Astrocyte (in vitro differentiated cells and primary cell): ENCODE measurements around the gene BPHL. TPM values are rescaled to one million over a fixed set of nuclear protein-coding genes. Genes with fewer than 3 reads are reported as not detected.
"Not testable (repeated sequence)": the region's sequence is repeated elsewhere in the genome, so short reads cannot be mapped to it uniquely, and the experiment has no call there.

Source experiments
- DNase-seq: peaks from one replicate; pipeline ENCODE4 v3.0.0-alpha.2; 2010; ENCODE audit warnings: low read depth
- FAIRE-seq: peaks from 2 replicates; lab custom pipeline; 2011; peaks lifted over from hg19 to GRCh38; lab: Jason Lieb, UNC
- H2AFZ ChIP-seq: 2 replicates; pipeline ENCODE4 v1.6.0; 2012; ENCODE audit warnings: low read depth, low read length, inconsistent platforms
- H3K27ac ChIP-seq: 2 replicates; pipeline ENCODE4 v1.5.1; 2011; ENCODE audit warnings: low read depth, low read length, inconsistent platforms
- H3K27me3 ChIP-seq: 2 replicates; pipeline ENCODE4 v1.6.0; 2011; ENCODE audit warnings: low read length, inconsistent platforms; ENCODE audit not compliant: insufficient read depth
- H3K36me3 ChIP-seq: 2 replicates; pipeline ENCODE4 v1.5.1; 2011; ENCODE audit warnings: low read length, inconsistent platforms; ENCODE audit not compliant: insufficient read depth
- H3K4me1 ChIP-seq: 2 replicates; pipeline ENCODE4 v1.5.1; 2011; ENCODE audit warnings: low read length, inconsistent platforms; ENCODE audit not compliant: insufficient read depth
- H3K4me2 ChIP-seq: 2 replicates; pipeline ENCODE4 v1.6.0; 2012; ENCODE audit warnings: low read length, inconsistent platforms
- H3K4me3 ChIP-seq: 2 replicates; pipeline ENCODE4 v1.5.1; 2011; ENCODE audit warnings: low read depth, mild to moderate bottlenecking, low read length, inconsistent platforms; ENCODE audit not compliant: insufficient read depth
- H3K79me2 ChIP-seq: 2 replicates; pipeline ENCODE4 v1.6.0; 2012; ENCODE audit warnings: mild to moderate bottlenecking, low read length, inconsistent platforms; ENCODE audit not compliant: insufficient read depth
- H3K9ac ChIP-seq: 2 replicates; pipeline ENCODE4 v1.6.0; 2012; ENCODE audit warnings: mild to moderate bottlenecking, low read length, inconsistent platforms
- H3K9me3 ChIP-seq: 2 replicates; pipeline ENCODE4 v1.5.1; 2012; ENCODE audit warnings: low read depth, mild to moderate bottlenecking, low read length, inconsistent platforms; ENCODE audit not compliant: insufficient read depth
- H4K20me1 ChIP-seq: 2 replicates; pipeline ENCODE4 v1.6.0; 2012; ENCODE audit warnings: low read length, inconsistent platforms; ENCODE audit not compliant: insufficient read depth
- H3K27ac Mint-ChIP-seq: one replicate; pipeline ENCODE4 v1.8.0; 2021; ENCODE audit warnings: mild to moderate bottlenecking, mixed read lengths; ENCODE audit not compliant: unreplicated experiment
- H3K27me3 Mint-ChIP-seq: one replicate; pipeline ENCODE4 v1.8.0; 2021; ENCODE audit warnings: low read depth, mixed read lengths; ENCODE audit not compliant: unreplicated experiment
- H3K36me3 Mint-ChIP-seq: one replicate; pipeline ENCODE4 v1.8.0; 2021; ENCODE audit warnings: low read depth, mixed read lengths; ENCODE audit not compliant: unreplicated experiment
- H3K4me1 Mint-ChIP-seq: one replicate; pipeline ENCODE4 v1.8.0; 2021; ENCODE audit warnings: low read depth, mixed read lengths; ENCODE audit not compliant: unreplicated experiment
- H3K4me3 Mint-ChIP-seq: one replicate; pipeline ENCODE4 v1.8.0; 2021; ENCODE audit warnings: mild to moderate bottlenecking, moderate library complexity, mixed read lengths; ENCODE audit not compliant: unreplicated experiment
- H3K9me3 Mint-ChIP-seq: one replicate; pipeline ENCODE4 v1.8.0; 2021; ENCODE audit warnings: mild to moderate bottlenecking, mixed read lengths; ENCODE audit not compliant: unreplicated experiment
- EZH2 ChIP-seq: IDR thresholded peaks from 2 replicates; pipeline ENCODE4 v1.6.1; 2012; ENCODE audit warnings: mild to moderate bottlenecking, low read length, inconsistent platforms; ENCODE audit not compliant: insufficient read depth
- total RNA-seq: library from RNA; stranded (reverse); gene quantifications from 2 replicates; pipeline ENCODE4 v1.2.1, GENCODE V29; 2021
- TF ChIP-seq, protein P1 (sequence below): IDR thresholded peaks from 2 replicates; pipeline ENCODE4 v1.5.1; 2011; ENCODE audit warnings: low read depth, mild to moderate bottlenecking, inconsistent platforms, low read length, moderate library complexity; ENCODE audit not compliant: insufficient read depth

BPHL gene
- total RNA-seq, 1 donor from 2014 or later: 22.7 TPM

DNA sequence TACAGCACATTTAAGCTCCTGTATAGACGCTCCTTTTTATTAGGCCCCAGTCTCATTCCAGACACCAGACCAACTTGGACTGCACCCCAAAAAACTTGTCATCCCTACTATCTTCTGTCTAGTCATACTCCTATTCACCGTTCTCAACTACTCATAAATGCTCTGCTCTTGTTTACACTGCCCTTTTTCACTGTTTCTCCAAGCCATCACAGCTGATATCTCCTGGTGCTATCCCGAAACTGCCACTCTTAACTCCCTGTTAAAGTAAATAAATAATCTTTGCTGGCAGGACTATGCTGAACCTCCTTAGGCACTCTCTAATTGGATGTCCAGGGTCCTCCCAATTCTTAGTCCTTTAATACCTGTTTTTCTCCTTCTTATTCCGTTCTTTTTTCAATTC lies 54.3 kb downstream of the BPHL start:
- H3K27me3 Mint-ChIP-seq, H3K4me1 ChIP-seq, H3K79me2 ChIP-seq, H3K36me3 ChIP-seq, H3K4me3 Mint-ChIP-seq, H3K27me3 ChIP-seq, H3K9me3 ChIP-seq, DNase-seq, H3K9ac ChIP-seq, FAIRE-seq, H4K20me1 ChIP-seq, H2AFZ ChIP-seq, H3K36me3 Mint-ChIP-seq, H3K4me2 ChIP-seq, H3K9me3 Mint-ChIP-seq, H3K4me3 ChIP-seq: not testable (repeated sequence)
- H3K4me1 Mint-ChIP-seq: peaks cover 33% of the 10 kb centered on the region
- peak overlapping the region; percentile 99 for H3K27ac Mint-ChIP-seq
- H3K27ac ChIP-seq: peak overlapping the region; percentile 58

DNA sequence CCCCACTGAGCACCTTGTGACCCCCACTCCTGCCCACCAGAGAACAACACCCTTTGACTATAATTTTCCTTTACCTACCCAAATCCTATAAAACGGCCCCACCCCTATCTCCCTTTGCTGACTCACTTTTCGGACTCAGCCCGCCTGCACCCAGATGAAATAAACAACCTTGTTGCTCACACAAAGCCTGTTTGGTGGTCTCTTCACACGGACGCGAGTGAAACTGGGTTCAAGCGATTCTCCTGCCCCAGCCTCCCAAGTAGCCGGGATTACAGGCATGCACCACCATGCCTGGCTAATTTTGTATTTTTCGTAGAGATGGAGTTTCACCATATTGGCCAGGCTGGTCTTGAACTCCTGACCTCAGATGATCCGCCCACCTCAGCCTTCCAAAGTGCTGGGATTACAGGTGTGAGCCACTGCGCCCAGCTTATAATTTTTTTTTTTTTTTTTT lies 55.2 kb downstream of the BPHL start:
- not testable (repeated sequence) for H3K4me3 Mint-ChIP-seq, H3K27me3 ChIP-seq, H3K9me3 Mint-ChIP-seq, H3K4me2 ChIP-seq, H3K4me3 ChIP-seq, H2AFZ ChIP-seq, H3K79me2 ChIP-seq, H3K4me1 ChIP-seq, H3K9me3 ChIP-seq, H4K20me1 ChIP-seq, H3K27me3 Mint-ChIP-seq, H3K36me3 ChIP-seq, H3K27ac ChIP-seq, H3K36me3 Mint-ChIP-seq, DNase-seq, FAIRE-seq, H3K9ac ChIP-seq
- H3K4me1 Mint-ChIP-seq: peaks cover 32% of the 10 kb centered on the region
- peak overlapping the region; percentile 54 for H3K27ac Mint-ChIP-seq

DNA sequence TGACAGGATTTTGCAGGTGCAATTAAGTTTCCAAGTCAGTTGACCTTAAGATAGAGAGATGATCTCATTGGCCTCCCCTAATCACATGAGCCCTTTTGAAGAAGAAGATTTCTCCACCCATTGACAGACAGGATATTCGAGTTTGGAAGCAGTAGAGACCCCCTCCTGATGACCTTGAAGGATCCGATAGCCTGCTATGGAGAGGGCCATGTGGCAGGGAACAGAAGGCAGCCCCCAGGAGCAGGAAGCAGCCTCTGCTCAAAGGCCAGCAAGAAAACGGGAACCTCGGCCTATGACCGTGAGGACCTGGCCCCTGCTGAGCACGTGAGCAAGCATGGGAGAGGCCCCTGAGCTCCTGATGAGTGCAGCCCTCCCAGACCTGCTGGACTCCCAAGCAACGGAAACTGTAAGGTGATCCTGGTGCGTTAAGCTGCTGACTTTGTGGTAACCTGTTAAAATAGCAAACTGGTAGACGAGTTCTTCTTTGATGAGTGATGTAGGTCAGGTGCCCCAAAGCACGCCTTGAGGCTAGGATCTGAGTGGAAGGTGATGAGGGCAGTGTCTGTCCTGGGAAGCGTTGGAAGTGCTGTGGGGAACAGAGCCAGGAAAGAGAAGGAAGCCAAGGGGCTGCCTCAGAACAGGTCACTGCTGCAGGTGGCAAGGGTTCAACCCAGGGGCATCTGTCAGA lies 57.3 kb downstream of the BPHL start:
- Mint-ChIP-seq H3K27me3 (peaks cover 3% of the 10 kb centered on the region), H3K4me3 (no peak overlapping the region), H3K9me3 (peaks cover 2% of the 10 kb centered on the region), H3K36me3 (peaks cover 3% of the 10 kb centered on the region), H3K4me1 (peaks cover 32% of the 10 kb centered on the region), H3K27ac (peak overlapping the region; percentile 20)
- no peak overlapping the region for H2AFZ ChIP-seq
- no peak overlapping the region for H3K27ac ChIP-seq
- TF ChIP-seq, protein P1, sequence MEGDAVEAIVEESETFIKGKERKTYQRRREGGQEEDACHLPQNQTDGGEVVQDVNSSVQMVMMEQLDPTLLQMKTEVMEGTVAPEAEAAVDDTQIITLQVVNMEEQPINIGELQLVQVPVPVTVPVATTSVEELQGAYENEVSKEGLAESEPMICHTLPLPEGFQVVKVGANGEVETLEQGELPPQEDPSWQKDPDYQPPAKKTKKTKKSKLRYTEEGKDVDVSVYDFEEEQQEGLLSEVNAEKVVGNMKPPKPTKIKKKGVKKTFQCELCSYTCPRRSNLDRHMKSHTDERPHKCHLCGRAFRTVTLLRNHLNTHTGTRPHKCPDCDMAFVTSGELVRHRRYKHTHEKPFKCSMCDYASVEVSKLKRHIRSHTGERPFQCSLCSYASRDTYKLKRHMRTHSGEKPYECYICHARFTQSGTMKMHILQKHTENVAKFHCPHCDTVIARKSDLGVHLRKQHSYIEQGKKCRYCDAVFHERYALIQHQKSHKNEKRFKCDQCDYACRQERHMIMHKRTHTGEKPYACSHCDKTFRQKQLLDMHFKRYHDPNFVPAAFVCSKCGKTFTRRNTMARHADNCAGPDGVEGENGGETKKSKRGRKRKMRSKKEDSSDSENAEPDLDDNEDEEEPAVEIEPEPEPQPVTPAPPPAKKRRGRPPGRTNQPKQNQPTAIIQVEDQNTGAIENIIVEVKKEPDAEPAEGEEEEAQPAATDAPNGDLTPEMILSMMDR: no peak
- TF ChIP-seq EZH2: no peak
- DNase-seq (no peak), FAIRE-seq (no peak)
- H3K27me3 ChIP-seq: no peaks in the 10 kb centered on the region
- H3K79me2 ChIP-seq: no peaks in the 10 kb centered on the region
- H3K4me3 ChIP-seq: no peak overlapping the region
- H3K36me3 ChIP-seq: no peaks in the 10 kb centered on the region
- H3K4me2 ChIP-seq: no peak overlapping the region
- H3K9me3 ChIP-seq: no peaks in the 10 kb centered on the region
- H3K4me1 ChIP-seq: peaks cover 6% of the 10 kb centered on the region
- no peak overlapping the region for H3K9ac ChIP-seq
- no peaks in the 10 kb centered on the region for H4K20me1 ChIP-seq
